C4-2B (cell line): Measurements from ENCODE around the gene NFKB1.

Experiments
- H3K27ac ChIP-seq: fragments of 450-650 bp; 2 replicates; pipeline ENCODE4 v1.5.1; 2017
- CTCF ChIP-seq: fragments of 450-650 bp; conservative IDR thresholded peaks from 2 replicates; pipeline ENCODE4 v1.5.1; 2017; ENCODE audit warnings: mild to moderate bottlenecking
- ZFX ChIP-seq: fragments of 450-650 bp; IDR thresholded peaks from 2 replicates; pipeline ENCODE4 v1.6.1; 2017

The NFKB1 gene

GRCh38 chr4:102599455-102599854 lies 98.3 kb downstream of the NFKB1 start:
- H3K27ac ChIP-seq: no peak overlapping the region
- no peak for TF ChIP-seq CTCF
- no peak for TF ChIP-seq ZFX

GRCh38 chr4:102599886-102600285 lies 98.7 kb downstream of the NFKB1 start:
- H3K27ac ChIP-seq: no peak overlapping the region
- TF ChIP-seq CTCF (no peak), ZFX (no peak)

GRCh38 chr4:102600689-102601088 lies 99.5 kb downstream of the NFKB1 start:
- no peak overlapping the region for H3K27ac ChIP-seq
- no peak for TF ChIP-seq CTCF
- no peak for TF ChIP-seq ZFX

- peak overlapping the region; percentile 36 for H3K27ac ChIP-seq
- TF ChIP-seq ZFX: no peak
- TF ChIP-seq CTCF: no peak
Measured at GRCh38 chr4:102601586-102602227, 100.5 kb downstream of the NFKB1 start.

GRCh38 chr4:102604222-102604940 lies 103.2 kb downstream of the NFKB1 start:
- peak; percentile 9; the same call in 1 of the 2 replicates for TF ChIP-seq CTCF
- TF ChIP-seq ZFX: no peak
- no peak overlapping the region for H3K27ac ChIP-seq

GRCh38 chr4:102606261-102606660 lies 105.1 kb downstream of the NFKB1 start:
- TF ChIP-seq ZFX (no peak), CTCF (no peak)

GRCh38 chr4:102606846-102607450 lies 105.8 kb downstream of the NFKB1 start:
- H3K27ac ChIP-seq: peak overlapping the region; percentile 51

More at GRCh38 chr4:102606261-102606660, 105.1 kb downstream of the NFKB1 start:
- no peak overlapping the region for H3K27ac ChIP-seq

More at GRCh38 chr4:102606846-102607450, 105.8 kb downstream of the NFKB1 start:
- no peak for TF ChIP-seq CTCF
- TF ChIP-seq ZFX: no peak
